ENCODE data around the gene FGD2. TPM values are rescaled to one million over a fixed set of nuclear protein-coding genes. Genes with fewer than 3 reads are reported as not detected.

FGD2 gene
- total RNA-seq, 1 experiment from 2014 or later = not detected

- H3K27ac ChIP-seq (ENCODE audit: low read depth, low read length, poor library complexity, severe bottlenecking) = no peak overlapping the region
- H3K9me3 ChIP-seq (ENCODE audit: low read depth, low read length, poor library complexity, severe bottlenecking) = no peaks in the 10 kb centered on the region
- CTCF ChIA-PET = no interaction called here
- no peaks in the 10 kb centered on the region for H3K4me1 ChIP-seq (ENCODE audit: insufficient read depth, low read length, poor library complexity, severe bottlenecking)
- no peaks in the 10 kb centered on the region for H3K27me3 ChIP-seq (replicated peaks; ENCODE audit: insufficient read depth, low read depth, low read length, poor library complexity)
- peaks cover 58% of the 10 kb centered on the region for H3K36me3 ChIP-seq (ENCODE audit: insufficient read depth, low read length, poor library complexity, severe bottlenecking)
- POLR2A ChIA-PET (ENCODE audit: low non-redundant PET) = no interaction called here
- BruUV-seq (replicated peaks) = no TSS peak
- no peak overlapping the region for H3K4me3 ChIP-seq (ENCODE audit: low read depth, low read length, poor library complexity, severe bottlenecking)
- no peak for DNase-seq (ENCODE audit: low spot score)
- TF ChIP-seq EZH2 (IDR thresholded peaks at IDR 0.05; ENCODE audit: borderline replicate concordance, low read depth, low read length, poor library complexity, severe bottlenecking) (no peak), CTCF (conservative IDR thresholded peaks at IDR 0.05; ENCODE audit: low read depth, low read length) (no peak)
- intact Hi-C loops (cut with micrococcal nuclease; ENCODE audit: unreplicated experiment) = no loop called here
Observed at GRCh38 chr6:36967757-36968156, 37.7 kb upstream of the FGD2 start.

GRCh38 chr6:36968266-36968977 is 37.0 kb upstream of the FGD2 start:
- intact Hi-C loops (cut with micrococcal nuclease; ENCODE audit: unreplicated experiment) = no loop called here
- no peak overlapping the region for H3K27ac ChIP-seq (ENCODE audit: low read depth, low read length, poor library complexity, severe bottlenecking)
- TF ChIP-seq EZH2 (IDR thresholded peaks at IDR 0.05; ENCODE audit: borderline replicate concordance, low read depth, low read length, poor library complexity, severe bottlenecking) (no peak), CTCF (conservative IDR thresholded peaks at IDR 0.05; ENCODE audit: low read depth, low read length) (no peak)
- TSS peak; percentile 98 for BruUV-seq (replicated peaks)
- no peak for DNase-seq (ENCODE audit: low spot score)
- H3K4me3 ChIP-seq (ENCODE audit: low read depth, low read length, poor library complexity, severe bottlenecking) = no peak overlapping the region
- POLR2A ChIA-PET (ENCODE audit: low non-redundant PET) = no interaction called here
- no peaks in the 10 kb centered on the region for H3K27me3 ChIP-seq (replicated peaks; ENCODE audit: insufficient read depth, low read depth, low read length, poor library complexity)
- H3K4me1 ChIP-seq (ENCODE audit: insufficient read depth, low read length, poor library complexity, severe bottlenecking) = no peaks in the 10 kb centered on the region
- no peaks in the 10 kb centered on the region for H3K9me3 ChIP-seq (ENCODE audit: low read depth, low read length, poor library complexity, severe bottlenecking)
- peaks cover 64% of the 10 kb centered on the region for H3K36me3 ChIP-seq (ENCODE audit: insufficient read depth, low read length, poor library complexity, severe bottlenecking)
- CTCF ChIA-PET = interaction anchor here (0.5 kb wide), 1 partner anchor 9 kb away, joined by 3 read pairs; no protein-coding TSS in a partner anchor

- TF ChIP-seq CTCF (conservative IDR thresholded peaks at IDR 0.05; ENCODE audit: low read depth, low read length) = no peak
- no peak for TF ChIP-seq EZH2 (IDR thresholded peaks at IDR 0.05; ENCODE audit: borderline replicate concordance, low read depth, low read length, poor library complexity, severe bottlenecking)
- BruUV-seq (replicated peaks) = no TSS peak
Observed at GRCh38 chr6:36969240-36969691, 36.2 kb upstream of the FGD2 start.

More at GRCh38 chr6:36969240-36969691, 36.2 kb upstream of the FGD2 start:
- Histone ChIP-seq H3K27me3 (replicated peaks; ENCODE audit: insufficient read depth, low read depth, low read length, poor library complexity) (no peaks in the 10 kb centered on the region), H3K36me3 (ENCODE audit: insufficient read depth, low read length, poor library complexity, severe bottlenecking) (peaks cover 72% of the 10 kb centered on the region), H3K4me3 (ENCODE audit: low read depth, low read length, poor library complexity, severe bottlenecking) (no peak overlapping the region), H3K9me3 (ENCODE audit: low read depth, low read length, poor library complexity, severe bottlenecking) (no peaks in the 10 kb centered on the region), H3K27ac (ENCODE audit: low read depth, low read length, poor library complexity, severe bottlenecking) (no peak overlapping the region), H3K4me1 (ENCODE audit: insufficient read depth, low read length, poor library complexity, severe bottlenecking) (no peaks in the 10 kb centered on the region)
- POLR2A ChIA-PET (ENCODE audit: low non-redundant PET) = no interaction called here
- CTCF ChIA-PET = no interaction called here
- DNase-seq (ENCODE audit: low spot score) = no peak
- intact Hi-C loops (cut with micrococcal nuclease; ENCODE audit: unreplicated experiment) = no loop called here
